Measurements from ENCODE around the gene NPPB. TPM values are rescaled to one million over a fixed set of nuclear protein-coding genes. Genes with fewer than 3 reads are reported as not detected.

The NPPB gene
- total RNA-seq, 2 donors from 2014 or later = 45.8 to 51.9 TPM

GRCh38 chr1:11822091-11822490, 36.7 kb downstream of the NPPB start:
- Mint-ChIP-seq H3K27me3 (ENCODE audit: insufficient read depth) (no peaks in the 10 kb centered on the region), H3K36me3 (ENCODE audit: low read depth) (peaks cover 47% of the 10 kb centered on the region), H3K9me3 (no peaks in the 10 kb centered on the region), H3K27ac (no peak overlapping the region), H3K4me3 (no peak overlapping the region), H3K4me1 (no peaks in the 10 kb centered on the region)
- WGBS, 2 experiments (ENCODE audit: insufficient coverage in 1 of 2, insufficient read length in 1 of 2) = 92 to 95% methylated on average over 2 to 3 of the region's 3 CpGs
- no peaks in the 10 kb centered on the region for H3K4me1 ChIP-seq (ENCODE audit: control insufficient read depth, insufficient read depth, low read length)
- no peak overlapping the region for H3K4me3 ChIP-seq (ENCODE audit: low read length)
- no peak overlapping the region for H3K27ac ChIP-seq (ENCODE audit: low read depth, low read length)
- no peak overlapping the region for H3K9ac ChIP-seq (ENCODE audit: extremely low read depth, low read length, poor library complexity, severe bottlenecking)
- no peak for DNase-seq
- H3K27me3 ChIP-seq (ENCODE audit: control insufficient read depth, insufficient read depth, low read length, poor library complexity, severe bottlenecking) = no peaks in the 10 kb centered on the region
- no peak for TF ChIP-seq CTCF (conservative IDR thresholded peaks at IDR 0.05)
- peaks cover 81% of the 10 kb centered on the region for H3K36me3 ChIP-seq (ENCODE audit: control insufficient read depth, insufficient read depth, low read length)
- no peaks in the 10 kb centered on the region for H3K9me3 ChIP-seq (ENCODE audit: control insufficient read depth, low read length)

- no peaks in the 10 kb centered on the region for H3K9me3 Mint-ChIP-seq
- no peak for DNase-seq
- H3K27ac Mint-ChIP-seq = no peak overlapping the region
- no peak overlapping the region for H3K27ac ChIP-seq (ENCODE audit: low read depth, low read length)
- H3K9ac ChIP-seq (ENCODE audit: extremely low read depth, low read length, poor library complexity, severe bottlenecking) = no peak overlapping the region
- no peak overlapping the region for H3K4me3 ChIP-seq (ENCODE audit: low read length)
- no peak for TF ChIP-seq CTCF (conservative IDR thresholded peaks at IDR 0.05)
- H3K27me3 ChIP-seq (ENCODE audit: control insufficient read depth, insufficient read depth, low read length, poor library complexity, severe bottlenecking) = no peaks in the 10 kb centered on the region
- H3K4me1 ChIP-seq (ENCODE audit: control insufficient read depth, insufficient read depth, low read length) = no peaks in the 10 kb centered on the region
- no peaks in the 10 kb centered on the region for H3K9me3 ChIP-seq (ENCODE audit: control insufficient read depth, low read length)
- no peak overlapping the region for H3K4me3 Mint-ChIP-seq
- WGBS, 2 experiments (ENCODE audit: insufficient coverage in 1 of 2, insufficient read length in 1 of 2) = 94 to 99% methylated on average over 12 of the region's 12 CpGs
- H3K36me3 ChIP-seq (ENCODE audit: control insufficient read depth, insufficient read depth, low read length) = peaks cover 72% of the 10 kb centered on the region
- H3K36me3 Mint-ChIP-seq (ENCODE audit: low read depth) = peaks cover 67% of the 10 kb centered on the region
- no peaks in the 10 kb centered on the region for H3K4me1 Mint-ChIP-seq
- no peaks in the 10 kb centered on the region for H3K27me3 Mint-ChIP-seq (ENCODE audit: insufficient read depth)
Measured at GRCh38 chr1:11817192-11817591, 41.6 kb downstream of the NPPB start.

- no peak for DNase-seq
- Histone ChIP-seq H3K9ac (ENCODE audit: extremely low read depth, low read length, poor library complexity, severe bottlenecking) (no peak overlapping the region), H3K4me3 (ENCODE audit: low read length) (no peak overlapping the region), H3K27ac (ENCODE audit: low read depth, low read length) (no peak overlapping the region), H3K27me3 (ENCODE audit: control insufficient read depth, insufficient read depth, low read length, poor library complexity, severe bottlenecking) (no peaks in the 10 kb centered on the region), H3K4me1 (ENCODE audit: control insufficient read depth, insufficient read depth, low read length) (no peaks in the 10 kb centered on the region), H3K9me3 (ENCODE audit: control insufficient read depth, low read length) (no peaks in the 10 kb centered on the region), H3K36me3 (ENCODE audit: control insufficient read depth, insufficient read depth, low read length) (peaks cover 77% of the 10 kb centered on the region)
- Mint-ChIP-seq H3K4me1 (no peaks in the 10 kb centered on the region), H3K36me3 (ENCODE audit: low read depth) (peaks cover 67% of the 10 kb centered on the region), H3K4me3 (no peak overlapping the region), H3K27me3 (ENCODE audit: insufficient read depth) (no peaks in the 10 kb centered on the region), H3K9me3 (no peaks in the 10 kb centered on the region), H3K27ac (no peak overlapping the region)
- no peak for TF ChIP-seq CTCF (conservative IDR thresholded peaks at IDR 0.05)
- WGBS, 2 experiments (ENCODE audit: insufficient coverage in 1 of 2, insufficient read length in 1 of 2) = 89 to 97% methylated on average over 4 to 5 of the region's 5 CpGs
Measured at GRCh38 chr1:11813021-11813420, 45.7 kb downstream of the NPPB start.

Other genes with a start within 250 kb of the NPPB start
- gene FBXO2, start 204.5 kb downstream of the NPPB start, total RNA-seq = 10 to 100 TPM; 14.1 to 32.0 TPM
- 10 to 100 TPM; 29.1 to 39.1 TPM for gene FBXO44, start 204.1 kb downstream of the NPPB start, total RNA-seq
- gene FBXO6, start 194.7 kb downstream of the NPPB start, total RNA-seq = 1 to 10 TPM; 2.7 to 4.1 TPM
- 100 to 1,000 TPM; 128 to 132 TPM for gene MAD2L2, start 177.8 kb downstream of the NPPB start, total RNA-seq
- 1 to 10 TPM; 5.4 to 6.0 TPM for gene DRAXIN, start 167.2 kb downstream of the NPPB start, total RNA-seq
- 10 to 100 TPM; 71.3 to 81.2 TPM for gene AGTRAP, start 122.8 kb downstream of the NPPB start, total RNA-seq
- gene C1orf167, start 96.8 kb downstream of the NPPB start, total RNA-seq = 1 to 10 TPM in 1 of 2 donors, under 1 TPM in 1; 0.95 to 1.4 TPM
- gene MTHFR, start 53.0 kb downstream of the NPPB start, total RNA-seq = 10 to 100 TPM; 22.3 to 30.0 TPM
- gene CLCN6, start 52.8 kb downstream of the NPPB start, total RNA-seq = 10 to 100 TPM; 29.6 to 31.5 TPM
- gene NPPA, start 11.2 kb downstream of the NPPB start, total RNA-seq = not detected
- 10 to 100 TPM; 36.2 to 36.7 TPM for gene KIAA2013, start 67.5 kb upstream of the NPPB start, total RNA-seq
- 10 to 100 TPM; 71.5 to 81.8 TPM for gene PLOD1, start 75.8 kb upstream of the NPPB start, total RNA-seq
- gene MFN2, start 121.5 kb upstream of the NPPB start, total RNA-seq = 10 to 100 TPM; 41.7 to 56.3 TPM
- 10 to 100 TPM; 66.2 to 72.1 TPM for gene MIIP, start 160.6 kb upstream of the NPPB start, total RNA-seq
- gene TNFRSF8, start 204.4 kb upstream of the NPPB start, total RNA-seq = 1 to 10 TPM in 1 of 2 donors, under 1 TPM in 1; 0.69 to 2.3 TPM

Measured in endodermal cell (in vitro differentiated cells).